ENCODE measurements around the gene ZNF784. TPM values are rescaled to one million over a fixed set of nuclear protein-coding genes. Genes with fewer than 3 reads are reported as not detected.

The ZNF784 gene
- total and polyA plus RNA-seq, 9 of the 15 experiments (the other 6 are each of a cell fraction or from before 2014, with no cell fraction given) = 0.14 to 6.1 (median 2.1) TPM

DNA sequence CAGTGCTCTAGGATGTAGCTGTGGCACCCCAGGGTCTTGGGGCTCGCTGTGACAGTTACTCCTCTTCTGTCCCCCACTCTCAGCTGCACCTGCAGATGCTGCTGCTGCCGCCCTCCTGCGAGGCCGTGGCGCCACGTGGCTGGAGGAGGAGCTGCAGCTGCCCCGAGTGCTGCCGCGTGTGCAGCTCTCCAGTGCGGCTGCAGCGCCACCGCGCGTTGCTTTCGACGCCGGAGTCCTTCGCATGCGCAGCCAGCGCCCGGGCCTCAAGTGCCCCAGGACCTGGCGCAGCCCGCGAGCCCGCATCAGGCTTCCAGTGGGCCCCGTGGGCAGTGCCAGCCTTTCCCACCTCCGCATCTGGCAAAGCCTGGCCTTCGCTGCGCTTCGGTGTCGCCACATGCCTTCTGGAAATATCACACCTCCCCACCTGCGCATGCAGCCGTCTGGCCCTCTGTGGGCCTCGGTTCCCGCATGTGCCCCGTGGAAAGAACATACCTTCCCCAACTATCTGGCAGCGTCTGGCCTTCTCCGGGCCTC is 15.7 kb upstream of the ZNF784 start:
- H3K79me2 ChIP-seq (ENCODE audit: control insufficient read depth, insufficient read depth, low read length) = peaks cover 85% of the 10 kb centered on the region
- peak overlapping the region; percentile 74 for H3K27ac ChIP-seq (ENCODE audit: extremely low read depth, low read depth, low read length)
- DNase-seq (ENCODE audit: extremely low read depth in 1 of 4, low spot score in 3 of 4) (peak; percentile 62 to 81 (median 67)), ATAC-seq (peak; percentile 20), FAIRE-seq (peak; percentile 54)
- peaks cover 24% of the 10 kb centered on the region; the same call in 2 of the 3 replicates for H3K36me3 ChIP-seq (ENCODE audit: control insufficient read depth, insufficient read depth, low read length)
- in situ Hi-C loops (cut with MboI) (loop anchor here (25.0 kb wide), 2 partner anchors 503 to 672 kb away; partner anchors contain the start of genes TNNT1 and ZSCAN5A), intact Hi-C loops (cut with micrococcal nuclease) (no loop called here)
- peak overlapping the region; percentile 62 to 89 for H3K9ac ChIP-seq (ENCODE audit: insufficient read depth in 1 of 2, low read depth in 2 of 2, low read length in 2 of 2)
- H3K4me1 ChIP-seq (replicated peaks in 1 of 2; ENCODE audit: control insufficient read depth in 2 of 2, insufficient read depth in 2 of 2, low read length in 2 of 2) = peaks cover 42 to 69% of the 10 kb centered on the region in 2 experiments
- H3K9me1 ChIP-seq (ENCODE audit: control insufficient read depth, insufficient read depth, low read length) = no peaks in the 10 kb centered on the region
- H3K27me3 ChIP-seq (ENCODE audit: control insufficient read depth in 2 of 2, insufficient read depth in 2 of 2, low read length in 2 of 2) = no peaks in the 10 kb centered on the region
- H3K4me2 ChIP-seq (ENCODE audit: insufficient read depth, low read length) = peak overlapping the region; percentile 69
- no peaks in the 10 kb centered on the region for H3K9me3 ChIP-seq (replicated peaks; ENCODE audit: control insufficient read depth, insufficient read depth, low read depth, low read length)
- WGBS (ENCODE audit: insufficient coverage, low coverage, missing lambda C conversion rate) = 32% methylated on average over 32 of the region's 38 CpGs
- peak overlapping the region; percentile 94 for H3K4me3 ChIP-seq
- H4K20me1 ChIP-seq (replicated peaks; ENCODE audit: control insufficient read depth, insufficient read depth, low read length) = no peaks in the 10 kb centered on the region
- peak overlapping the region; percentile 58 for H2AFZ ChIP-seq (ENCODE audit: low read depth, low read length)
- CTCF ChIA-PET (ENCODE audit: low intra/inter-chr PET ratio) = interaction anchor here (1.1 kb wide), 1 partner anchor 14 kb away, joined by 5 read pairs; no protein-coding TSS in a partner anchor
- POLR2A ChIA-PET = interaction anchor here (0.7 to 1.0 kb wide), 3 partner anchors 14 to 45 kb away, joined by 3 to 5 read pairs (median 4); no protein-coding TSS in a partner anchor
- BruUV-seq (replicated peaks) = TSS peak; percentile 86
- TF ChIP-seq CREB1 (IDR thresholded peaks at IDR 0.05) (no peak; the same call in 1 of the 2 replicates), CREB1 (CRISPR knock-in tag; IDR thresholded peaks at IDR 0.05) (peak; percentile 87), NFATC3 (IDR thresholded peaks at IDR 0.05) (no peak), EZH2 (IDR thresholded peaks at IDR 0.05; ENCODE audit: borderline replicate concordance, low read depth, low read length) (no peak), ZNF79 (CRISPR knock-in tag; IDR thresholded peaks at IDR 0.05; ENCODE audit: low read depth) (no peak), MITF (IDR thresholded peaks at IDR 0.05) (peak; percentile 34; the same call in 1 of the 2 replicates), ZNF224 (CRISPR knock-in tag; IDR thresholded peaks at IDR 0.05) (peak; percentile 98), ZKSCAN3 (CRISPR knock-in tag; IDR thresholded peaks at IDR 0.05) (no peak), RBM17 (IDR thresholded peaks at IDR 0.05; ENCODE audit: borderline replicate concordance, low read depth, low read length) (no peak), EWSR1 (IDR thresholded peaks at IDR 0.05; ENCODE audit: borderline replicate concordance, low read depth, partially characterized antibody) (no peak), PRMT5 (CRISPR knock-in tag; IDR thresholded peaks at IDR 0.05) (peak; percentile 91)
- TF ChIP-seq, protein P1, sequence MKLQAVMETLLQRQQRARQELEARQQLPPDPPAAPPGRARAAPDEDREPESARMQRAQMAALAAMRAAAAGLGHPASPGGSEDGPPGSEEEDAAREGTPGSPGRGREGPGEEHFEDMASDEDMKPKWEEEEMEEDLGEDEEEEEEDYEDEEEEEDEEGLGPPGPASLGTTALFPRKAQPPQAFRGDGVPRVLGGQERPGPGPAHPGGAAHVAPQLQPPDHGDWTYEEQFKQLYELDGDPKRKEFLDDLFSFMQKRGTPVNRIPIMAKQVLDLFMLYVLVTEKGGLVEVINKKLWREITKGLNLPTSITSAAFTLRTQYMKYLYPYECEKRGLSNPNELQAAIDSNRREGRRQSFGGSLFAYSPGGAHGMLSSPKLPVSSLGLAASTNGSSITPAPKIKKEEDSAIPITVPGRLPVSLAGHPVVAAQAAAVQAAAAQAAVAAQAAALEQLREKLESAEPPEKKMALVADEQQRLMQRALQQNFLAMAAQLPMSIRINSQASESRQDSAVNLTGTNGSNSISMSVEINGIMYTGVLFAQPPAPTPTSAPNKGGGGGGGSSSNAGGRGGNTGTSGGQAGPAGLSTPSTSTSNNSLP (IDR thresholded peaks at IDR 0.05; ENCODE audit: borderline replicate concordance, low read depth, low read length) = no peak

Data from K562 (cell line).